Esophagus muscularis mucosa (tissue), 4 donors: ENCODE data around the gene AKAP12. TPM values are rescaled to one million over a fixed set of nuclear protein-coding genes. Genes with fewer than 3 reads are reported as not detected.

Source experiments
- DNase-seq: peaks from one replicate; pipeline ENCODE4 v3.0.0-alpha.2; 2017; ENCODE audit errors: extremely low spot score
- H3K27ac ChIP-seq, 4 donors: fragments of 200-600 bp; sonication (generic); replicated peaks in 1 of 4; 1 replicate in 3 of 4; 2 replicates in 1 of 4; pipeline ENCODE4 v1.5.1; 2016 to 2019; ENCODE audit warnings: mild to moderate bottlenecking in 1 of 4
- H3K27me3 ChIP-seq, 4 donors: fragments of 200-600 bp; sonication (generic); one replicate each; pipeline versions ENCODE4 v1.5.1 to v1.6.0; 2016 to 2019
- H3K36me3 ChIP-seq, 4 donors: fragments of 200-600 bp; sonication (generic); one replicate each; pipeline ENCODE4 v1.5.1; 2016 to 2019
- H3K4me1 ChIP-seq, 4 donors: fragments of 200-600 bp; sonication (generic); one replicate each; pipeline ENCODE4 v1.5.1; 2016 to 2019
- H3K4me3 ChIP-seq, 4 donors: fragments of 200-600 bp; sonication (generic); 1 replicate in 2 of 4; 2 replicates in 2 of 4; pipeline ENCODE4 v1.5.1; 2016 to 2019; ENCODE audit warnings: mild to moderate bottlenecking in 4 of 4, moderate library complexity in 1 of 4
- H3K9me3 ChIP-seq, 4 donors: fragments of 200-600 bp; sonication (generic); 1 replicate in 3 of 4; 2 replicates in 1 of 4; pipeline ENCODE4 v1.5.1; 2016 to 2019
- CTCF ChIP-seq, 3 experiments: fragments of 200-600 bp in 2 of 3; fragments of 450-650 bp in 1 of 3; sonication (generic) in 2 of 3; IDR thresholded peaks; one replicate each; pipeline ENCODE4 v1.5.1; 2017 to 2019; ENCODE audit warnings: antibody characterized with exemption in 3 of 3, mild to moderate bottlenecking in 2 of 3, moderate library complexity in 1 of 3
- EP300 ChIP-seq: sonication (generic); formaldehyde crosslinking; IDR thresholded peaks from one replicate; pipeline ENCODE4 v1.6.1; 2017; ENCODE audit warnings: antibody characterized with exemption
- POLR2A ChIP-seq: fragments of 450-650 bp; IDR thresholded peaks from one replicate; pipeline ENCODE4 v1.6.1; 2017; ENCODE audit warnings: antibody characterized with exemption, moderate library complexity, mild to moderate bottlenecking, low read depth
- POLR2AphosphoS5 ChIP-seq, 2 donors: sonication (generic); formaldehyde crosslinking; IDR thresholded peaks; one replicate each; pipeline ENCODE4 v1.6.1; 2017; ENCODE audit warnings: antibody characterized with exemption in 2 of 2
- WGBS: methylation state at CpG from one replicate; pipeline ENCODE4 v1.1.5; 2018; 5-methylcytosine and 5-hydroxymethylcytosine counted together
- intact Hi-C: fragments of 100-400 bp; cut with DNase I; formaldehyde crosslinking; loops from one replicate; pipeline ENCODE4 v1.15.1; 2023
- total RNA-seq, 4 donors: library from RNA; depleted of rRNA; stranded (reverse); fragments of >200 nt; gene quantifications; one replicate each; pipeline versions ENCODE4 v1.1.0 to v1.2.1, GENCODE V29; 2016

AKAP12 gene
- total RNA-seq, 4 donors from 2014 or later, result 108 to 215 (median 187) TPM

GRCh38 chr6:151357758-151358436, 118.1 kb downstream of the AKAP12 start:
- H3K27ac ChIP-seq, result no peak overlapping the region
- no peaks in the 10 kb centered on the region for H3K27me3 ChIP-seq
- no peak for DNase-seq
- no peak overlapping the region for H3K4me3 ChIP-seq
- H3K4me1 ChIP-seq, result peaks cover 0 to 12% (median 8%) of the 10 kb centered on the region in 4 donors
- H3K36me3 ChIP-seq, result peaks cover 0 to 43% (median 17%) of the 10 kb centered on the region in 4 donors
- no peaks in the 10 kb centered on the region for H3K9me3 ChIP-seq
- TF ChIP-seq POLR2AphosphoS5 (IDR thresholded peaks at IDR 0.05) (no peak), CTCF (IDR thresholded peaks at IDR 0.05) (no peak)
- intact Hi-C loops, result no loop called here
- 75% methylated on average over 6 of the region's 6 CpGs for whole genome bisulfite sequencing

GRCh38 chr6:151358475-151358874, 118.7 kb downstream of the AKAP12 start:
- WGBS, result 87% methylated on average over 3 of the region's 3 CpGs
- Histone ChIP-seq H3K9me3 (no peaks in the 10 kb centered on the region), H3K27me3 (no peaks in the 10 kb centered on the region), H3K4me1 (peaks cover 0 to 12% (median 8%) of the 10 kb centered on the region in 4 donors), H3K4me3 (no peak overlapping the region), H3K27ac (no peak overlapping the region), H3K36me3 (peaks cover 0 to 43% (median 17%) of the 10 kb centered on the region in 4 donors)
- TF ChIP-seq POLR2AphosphoS5 (IDR thresholded peaks at IDR 0.05), result no peak
- no peak for TF ChIP-seq POLR2A
- no peak for TF ChIP-seq CTCF (IDR thresholded peaks at IDR 0.05)
- no peak for TF ChIP-seq EP300
- intact Hi-C loops, result no loop called here
- DNase-seq, result no peak

GRCh38 chr6:151359486-151359885, 119.7 kb downstream of the AKAP12 start:
- Histone ChIP-seq H3K4me1 (peaks cover 0 to 12% (median 8%) of the 10 kb centered on the region in 4 donors), H3K9me3 (no peaks in the 10 kb centered on the region), H3K27ac (no peak overlapping the region), H3K4me3 (no peak overlapping the region), H3K36me3 (peaks cover 0 to 42% (median 17%) of the 10 kb centered on the region in 4 donors), H3K27me3 (no peaks in the 10 kb centered on the region)
- DNase-seq, result no peak
- TF ChIP-seq CTCF (IDR thresholded peaks at IDR 0.05), result no peak
- TF ChIP-seq POLR2AphosphoS5 (IDR thresholded peaks at IDR 0.05), result no peak
- no peak for TF ChIP-seq POLR2A
- no peak for TF ChIP-seq EP300
- 94% methylated on average over 5 of the region's 5 CpGs for WGBS
- intact Hi-C loops, result no loop called here

- Histone ChIP-seq H3K4me3 (no peak overlapping the region), H3K36me3 (peaks cover 16 to 70% (median 44%) of the 10 kb centered on the region in 4 donors), H3K4me1 (no peaks in the 10 kb centered on the region), H3K27ac (no peak overlapping the region), H3K9me3 (no peaks in the 10 kb centered on the region), H3K27me3 (no peaks in the 10 kb centered on the region)
- 94% methylated on average over 6 of the region's 6 CpGs for WGBS
- intact Hi-C loops, result no loop called here
- TF ChIP-seq EP300, result no peak
- TF ChIP-seq POLR2AphosphoS5 (IDR thresholded peaks at IDR 0.05), result no peak
- no peak for TF ChIP-seq POLR2A
- TF ChIP-seq CTCF (IDR thresholded peaks at IDR 0.05), result no peak
- no peak for DNase-seq
Observed at GRCh38 chr6:151365233-151365632, 125.5 kb downstream of the AKAP12 start.
